Right lobe of liver (tissue), 6 donors: Measurements from ENCODE around the gene C3AR1. TPM values are rescaled to one million over a fixed set of nuclear protein-coding genes. Genes with fewer than 3 reads are reported as not detected.

ENCODE experiments used
- ATAC-seq, 4 donors: fragments of 200-7000 bp; cut with Tn5 transposase; one replicate each; pipeline ENCODE4 v1.9.1; 2020; ENCODE audit warnings: mild to moderate bottlenecking in 4 of 4, moderate library complexity in 4 of 4
- DNase-seq, 3 donors: peaks; one replicate each; pipeline ENCODE4 v3.0.0-alpha.2; 2020
- H3K27ac ChIP-seq, 3 donors: fragments of 200-600 bp; one replicate each; pipeline ENCODE4 v1.8.0; 2022
- H3K27me3 ChIP-seq, 2 donors: fragments of 200-600 bp; one replicate each; pipeline ENCODE4 v1.8.0; 2022
- H3K36me3 ChIP-seq, 4 donors: fragments of 200-600 bp; sonication (generic) in 1 of 4; one replicate each; pipeline versions ENCODE4 v1.5.1 to v1.8.0; 2017 to 2022; ENCODE audit warnings: control low read depth in 1 of 4
- H3K4me1 ChIP-seq, 4 donors: fragments of 200-600 bp; sonication (generic) in 1 of 4; one replicate each; pipeline versions ENCODE4 v1.5.1 to v1.8.0; 2017 to 2022; ENCODE audit warnings: control low read depth in 1 of 4
- H3K4me3 ChIP-seq, 3 donors: fragments of 200-600 bp; one replicate each; pipeline ENCODE4 v1.8.0; 2022
- H3K9me3 ChIP-seq, 4 donors: fragments of 200-600 bp; sonication (generic) in 1 of 4; one replicate each; pipeline versions ENCODE4 v1.5.1 to v1.8.0; 2017 to 2022; ENCODE audit warnings: control low read depth in 1 of 4
- POLR2A ChIP-seq: fragments of 450-650 bp; IDR thresholded peaks from one replicate; pipeline ENCODE4 v1.6.1; 2017; ENCODE audit warnings: antibody characterized with exemption, mild to moderate bottlenecking
- WGBS: methylation state at CpG from one replicate; pipeline ENCODE4 v1.1.6; 2018; ENCODE audit warnings: low coverage, low lambda C conversion rate; ENCODE audit not compliant: insufficient coverage; ENCODE audit errors: missing lambda C conversion rate; 5-methylcytosine and 5-hydroxymethylcytosine counted together
- intact Hi-C, 2 donors: fragments of 100-400 bp; cut with DNase I; formaldehyde crosslinking; loops; one replicate each; pipeline versions ENCODE4 v1.11.2 to v1.14.1; 2022
- total RNA-seq, 6 experiments: library from RNA; depleted of rRNA in 2 of 6; stranded (reverse); fragments of >200 nt in 2 of 6; fragmentation: NEBNext Ultra II Directional in 3 of 6; extraction: Animal tissue kit (Norgen Biotek cat#: 25700) in 3 of 6; gene quantifications; one replicate each; pipeline versions ENCODE4 v1.1.0 to v1.2.4, GENCODE V29; 2016 to 2023
- TF ChIP-seq, protein P1 (sequence below), 4 donors: fragments of 200-600 bp in 3 of 4; fragments of 450-650 bp in 1 of 4; IDR thresholded peaks; one replicate each; pipeline versions ENCODE4 v1.5.1 to v1.8.0; 2016 to 2022; ENCODE audit warnings: antibody characterized with exemption in 4 of 4, mild to moderate bottlenecking in 2 of 4
- donor health status: DM: no; HTN: yes; CAD: no.
- donor health status: DM: no; HTN: no; CAD: no.
- donor health status: DM: no; HTN: no; CAD: no.
- donor health status: DM: no; HTN: yes; CAD: no.
- donor health status: DM: no; HTN: yes; CAD: no.

The C3AR1 gene
- total RNA-seq, 6 experiments from 2014 or later, result 2.0 to 11.9 (median 3.8) TPM

DNA sequence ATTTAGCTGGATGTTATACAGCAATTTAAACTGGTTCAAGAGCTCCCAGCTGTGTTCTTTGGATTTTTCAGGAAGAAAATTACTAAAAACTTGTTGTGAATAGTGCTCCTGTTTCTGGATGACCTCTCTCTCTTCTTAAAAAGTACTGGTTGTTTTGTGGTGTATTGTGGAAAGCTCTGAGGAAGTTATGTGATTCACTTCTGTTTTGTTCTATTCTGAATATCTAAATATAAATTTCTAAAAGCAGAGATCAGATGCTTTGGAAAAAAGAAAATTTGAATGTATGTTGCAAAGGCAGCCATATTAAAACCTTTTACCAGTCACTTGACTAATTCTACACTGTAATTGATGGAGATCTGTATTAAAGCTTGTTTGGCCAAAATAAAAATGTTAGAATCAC is 3.4 kb upstream of the C3AR1 start:
- H3K9me3 ChIP-seq, result no peaks in the 10 kb centered on the region
- ATAC-seq (peak in 2 of 4 donors; percentile 15 to 22), DNase-seq (no peak)
- H3K4me3 ChIP-seq, result no peak overlapping the region
- TF ChIP-seq, protein P1, sequence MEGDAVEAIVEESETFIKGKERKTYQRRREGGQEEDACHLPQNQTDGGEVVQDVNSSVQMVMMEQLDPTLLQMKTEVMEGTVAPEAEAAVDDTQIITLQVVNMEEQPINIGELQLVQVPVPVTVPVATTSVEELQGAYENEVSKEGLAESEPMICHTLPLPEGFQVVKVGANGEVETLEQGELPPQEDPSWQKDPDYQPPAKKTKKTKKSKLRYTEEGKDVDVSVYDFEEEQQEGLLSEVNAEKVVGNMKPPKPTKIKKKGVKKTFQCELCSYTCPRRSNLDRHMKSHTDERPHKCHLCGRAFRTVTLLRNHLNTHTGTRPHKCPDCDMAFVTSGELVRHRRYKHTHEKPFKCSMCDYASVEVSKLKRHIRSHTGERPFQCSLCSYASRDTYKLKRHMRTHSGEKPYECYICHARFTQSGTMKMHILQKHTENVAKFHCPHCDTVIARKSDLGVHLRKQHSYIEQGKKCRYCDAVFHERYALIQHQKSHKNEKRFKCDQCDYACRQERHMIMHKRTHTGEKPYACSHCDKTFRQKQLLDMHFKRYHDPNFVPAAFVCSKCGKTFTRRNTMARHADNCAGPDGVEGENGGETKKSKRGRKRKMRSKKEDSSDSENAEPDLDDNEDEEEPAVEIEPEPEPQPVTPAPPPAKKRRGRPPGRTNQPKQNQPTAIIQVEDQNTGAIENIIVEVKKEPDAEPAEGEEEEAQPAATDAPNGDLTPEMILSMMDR (IDR thresholded peaks at IDR 0.05), result no peak
- no peak for TF ChIP-seq POLR2A
- no peak overlapping the region for H3K27ac ChIP-seq
- H3K36me3 ChIP-seq, result no peaks in the 10 kb centered on the region
- intact Hi-C loops, result no loop called here
- H3K4me1 ChIP-seq, result no peaks in the 10 kb centered on the region
- H3K27me3 ChIP-seq, result no peaks in the 10 kb centered on the region

- H3K4me3 ChIP-seq, result peak overlapping the region in 1 of 3 donors; percentile 11
These were observed 2.0 kb downstream of the C3AR1 start for GRCh38 chr12:8064131-8064530.

DNA sequence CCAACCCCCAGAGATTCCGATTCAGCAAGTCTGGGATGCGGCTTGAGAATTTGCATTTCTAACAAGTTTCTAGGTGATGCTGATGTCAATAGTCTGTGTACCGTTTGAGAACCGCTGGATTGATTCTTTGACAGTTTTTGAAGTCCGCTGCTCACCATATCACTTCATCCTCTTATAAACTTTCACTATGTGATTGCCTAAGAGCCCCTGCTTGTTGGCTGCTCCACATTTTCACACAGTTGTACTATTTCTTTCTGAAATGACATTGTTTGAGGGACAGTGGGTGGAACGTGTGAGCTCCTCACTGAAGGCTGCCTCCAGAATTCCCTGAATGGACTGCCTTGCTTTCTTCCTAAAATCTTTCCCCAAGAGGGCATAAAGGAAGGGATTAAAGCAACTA is 7.7 kb downstream of the C3AR1 start:
- intact Hi-C loops, result no loop called here
- H3K4me1 ChIP-seq, result no peaks in the 10 kb centered on the region
- no peak overlapping the region for H3K27ac ChIP-seq
- no peak for ATAC-seq
- TF ChIP-seq, protein P1 (IDR thresholded peaks at IDR 0.05), result no peak
- TF ChIP-seq POLR2A, result no peak
- peaks cover 0 to 4% (median under 1%) of the 10 kb centered on the region in 4 donors for H3K36me3 ChIP-seq
- no peak overlapping the region for H3K4me3 ChIP-seq
- no peak for DNase-seq
- 41% methylated on average over 5 of the region's 6 CpGs for WGBS
- no peaks in the 10 kb centered on the region for H3K27me3 ChIP-seq
- H3K9me3 ChIP-seq, result no peaks in the 10 kb centered on the region

More at GRCh38 chr12:8064131-8064530, 2.0 kb downstream of the C3AR1 start:
- ATAC-seq, result no peak
- no peak for DNase-seq
- Histone ChIP-seq H3K9me3 (no peaks in the 10 kb centered on the region), H3K4me1 (no peaks in the 10 kb centered on the region), H3K27me3 (no peaks in the 10 kb centered on the region), H3K27ac (no peak overlapping the region), H3K36me3 (no peaks in the 10 kb centered on the region)
- TF ChIP-seq, protein P1 (IDR thresholded peaks at IDR 0.05), result no peak
- no peak for TF ChIP-seq POLR2A
- intact Hi-C loops, result no loop called here

DNA sequence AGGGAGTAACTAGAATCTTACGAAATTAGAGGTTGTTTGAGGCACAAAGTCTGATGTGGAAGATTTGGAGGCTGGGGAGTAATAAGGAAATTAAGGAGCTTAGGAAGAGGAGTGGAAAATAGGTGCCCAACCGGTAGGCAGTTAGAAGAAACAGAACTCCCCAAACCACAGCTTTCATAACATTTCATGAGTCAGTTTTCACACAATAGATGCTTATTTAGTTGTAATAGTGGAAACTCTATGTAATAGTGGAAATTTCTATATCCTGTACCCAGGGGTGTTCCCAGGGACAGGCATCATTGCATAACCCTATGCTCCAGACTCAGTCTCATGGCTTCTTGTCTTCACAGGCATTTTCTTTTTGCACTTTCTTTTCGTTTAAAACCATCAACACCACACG is 8.3 kb downstream of the C3AR1 start:
- DNase-seq (no peak), ATAC-seq (peak; percentile 23 to 68 (median 36))
- H3K27me3 ChIP-seq, result no peaks in the 10 kb centered on the region
- H3K4me3 ChIP-seq, result no peak overlapping the region
- no peaks in the 10 kb centered on the region for H3K4me1 ChIP-seq
- H3K9me3 ChIP-seq, result no peaks in the 10 kb centered on the region
- H3K36me3 ChIP-seq, result peaks cover 0 to 10% (median 5%) of the 10 kb centered on the region in 4 donors
- no peak overlapping the region for H3K27ac ChIP-seq
- TF ChIP-seq POLR2A, result no peak
- TF ChIP-seq, protein P1 (IDR thresholded peaks at IDR 0.05), result no peak
- 49% methylated on average over 4 of the region's 4 CpGs for WGBS
- intact Hi-C loops, result no loop called here

DNA sequence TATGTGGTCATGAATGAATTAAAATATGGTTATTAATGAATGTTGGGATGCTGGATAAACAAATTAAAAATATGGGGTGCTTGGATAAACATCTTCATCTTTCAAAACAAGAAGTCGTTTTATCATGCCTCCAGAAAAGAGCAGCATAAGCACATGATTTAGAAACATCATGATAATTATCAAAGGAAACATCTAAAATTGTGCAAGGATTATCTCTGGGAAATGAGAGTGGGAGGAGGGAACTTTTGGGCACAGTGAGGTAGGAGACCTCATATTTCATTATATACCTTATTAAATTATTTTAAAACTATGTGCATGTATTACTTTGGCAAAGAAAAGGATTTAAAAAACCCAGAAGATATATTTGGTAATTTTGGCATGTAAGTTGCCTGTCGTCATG is 8.9 kb downstream of the C3AR1 start:
- Histone ChIP-seq H3K4me3 (no peak overlapping the region), H3K27ac (no peak overlapping the region), H3K36me3 (peaks cover 0 to 14% (median 7%) of the 10 kb centered on the region in 4 donors), H3K27me3 (no peaks in the 10 kb centered on the region), H3K9me3 (no peaks in the 10 kb centered on the region), H3K4me1 (no peaks in the 10 kb centered on the region)
- ATAC-seq (no peak), DNase-seq (no peak)
- no peak for TF ChIP-seq POLR2A
- TF ChIP-seq, protein P1 (IDR thresholded peaks at IDR 0.05), result no peak
- WGBS, result 47% methylated on average over 2 of the region's 2 CpGs
- intact Hi-C loops, result no loop called here
